Fibroblast of skin of right biceps (primary cell): ENCODE data around the gene EVI5.

Source experiments
- DNase-seq: peaks from one replicate; pipeline ENCODE4 v3.0.0-alpha.2; 2013

EVI5 gene

GRCh38 chr1:92784639-92785500 is at the start of gene EVI5:
EVI5 (minus strand) TSS chr1:92785108; CDS start chr1:92736546, 48,562 bp downstream.
- DNase-seq, result peak; percentile 96

DNA sequence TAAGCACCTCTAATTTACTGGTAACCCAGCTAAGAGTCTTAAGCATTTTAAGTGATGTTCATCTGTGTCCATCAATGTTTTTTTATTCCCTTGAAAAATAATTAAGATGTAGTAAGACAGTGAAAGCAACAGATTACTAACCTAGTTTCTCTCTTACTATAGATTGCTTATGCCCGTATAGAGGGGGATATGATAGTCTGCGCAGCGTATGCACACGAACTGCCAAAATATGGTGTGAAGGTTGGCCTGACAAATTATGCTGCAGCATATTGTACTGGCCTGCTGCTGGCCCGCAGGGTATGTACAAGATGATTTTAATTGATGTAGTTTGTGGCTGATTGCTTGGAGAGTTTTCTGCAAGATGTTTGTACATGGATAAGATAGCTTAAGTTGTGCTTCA is 49.7 kb upstream of the EVI5 start:
- DNase-seq, result no peak

DNA sequence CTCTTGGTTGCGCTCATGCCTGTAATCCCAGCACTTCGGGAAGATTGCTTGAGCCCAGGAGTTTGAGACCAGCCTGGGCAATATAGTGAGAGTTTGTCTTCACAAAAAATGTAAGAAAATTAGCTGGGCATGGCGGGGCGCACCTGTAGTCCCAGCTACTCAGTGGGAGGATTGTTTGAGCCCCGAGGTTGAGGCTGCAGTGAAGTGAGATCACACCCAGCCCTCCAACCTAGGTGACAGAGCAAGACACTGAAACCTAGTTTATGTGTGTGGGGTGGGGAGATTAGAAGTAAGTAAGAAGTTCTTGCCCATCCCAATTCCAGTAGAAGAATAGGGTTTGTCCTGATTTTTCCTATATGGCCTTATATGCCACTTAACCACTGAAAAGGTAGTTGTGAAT is 48.9 kb upstream of the EVI5 start:
- DNase-seq, result no peak

DNA sequence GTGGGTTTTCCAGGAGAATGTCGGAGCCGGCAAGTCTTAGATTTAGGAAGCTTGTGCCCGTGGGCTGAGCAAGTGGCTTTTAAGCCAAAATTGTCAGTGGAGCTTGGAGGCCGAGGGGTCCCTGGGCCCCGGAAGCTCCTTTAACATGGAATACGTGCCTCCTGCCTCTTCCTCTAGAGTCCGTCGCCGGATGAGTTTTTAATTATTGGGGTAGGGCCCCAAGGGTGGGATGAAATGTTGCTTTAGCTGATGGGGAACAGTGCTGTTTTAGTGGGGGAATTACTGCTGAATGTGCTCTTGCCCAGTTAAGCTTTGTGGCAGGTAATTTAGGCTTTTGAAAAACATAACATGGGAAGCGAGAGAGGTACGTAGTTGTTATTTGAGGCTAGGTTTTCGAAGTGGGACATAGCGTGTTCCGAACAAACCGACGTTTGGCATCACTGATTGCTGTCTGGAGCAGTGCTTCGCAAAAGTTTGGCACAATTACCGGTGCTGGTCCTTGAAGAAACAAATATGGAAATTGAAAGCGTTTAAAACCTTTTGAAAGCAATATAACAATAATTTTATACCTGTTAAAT is 47.7 kb upstream of the EVI5 start:
- no peak for DNase-seq

- DNase-seq, result peak; percentile 97
Measured at GRCh38 chr1:92831762-92832536, 47.0 kb upstream of the EVI5 start, which contains the start of gene RPL5. RPL5 (plus strand) TSS chr1:92832040; CDS start chr1:92832115, 75 bp downstream.

DNA sequence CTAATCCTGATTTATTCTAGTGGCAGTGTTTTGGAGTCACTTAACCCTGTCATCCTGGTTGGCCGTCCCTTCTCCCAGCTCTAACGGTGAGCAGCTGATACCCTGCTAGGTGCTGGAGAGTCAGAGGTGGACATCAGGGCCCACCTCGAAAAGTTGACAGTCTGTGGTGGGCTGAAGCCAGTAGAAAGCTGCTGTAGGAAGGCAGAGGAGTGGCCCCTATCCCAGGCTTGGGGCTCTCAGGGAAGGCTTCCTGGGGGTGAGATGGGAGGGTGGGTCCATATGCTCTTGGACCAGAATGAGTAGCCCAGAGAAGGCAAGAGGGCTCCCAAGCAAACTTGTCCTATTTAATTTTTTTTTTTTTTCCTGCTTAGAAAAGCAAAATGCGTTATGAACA is 46.5 kb upstream of the EVI5 start:
- DNase-seq, result no peak

DNA sequence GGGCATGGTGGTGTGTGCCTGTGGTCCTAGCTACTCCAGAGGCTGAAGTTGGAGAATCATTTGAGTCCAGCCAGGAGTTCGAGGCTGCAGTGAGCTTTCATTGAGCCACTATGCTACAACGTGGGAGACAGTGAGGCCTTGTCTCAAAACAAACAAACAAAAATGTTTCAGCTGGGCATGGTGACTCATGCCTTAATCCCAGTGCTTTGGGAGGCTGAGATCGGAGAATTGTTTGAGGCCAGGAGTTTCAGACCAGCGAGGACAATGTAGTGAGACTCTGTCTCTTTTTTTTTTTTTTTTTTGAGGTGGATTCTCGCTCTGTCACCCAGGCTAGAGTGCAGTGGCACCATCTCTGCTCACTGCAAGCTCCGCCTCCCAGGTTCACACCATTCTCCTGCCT is 41.9 kb upstream of the EVI5 start:
- DNase-seq, result no peak

GRCh38 chr1:92822879-92823278 is 38.0 kb upstream of the EVI5 start:
- DNase-seq, result peak; percentile 24

GRCh38 chr1:92820551-92820950 is 35.6 kb upstream of the EVI5 start:
- DNase-seq, result no peak

GRCh38 chr1:92820024-92820423 is 35.1 kb upstream of the EVI5 start:
- DNase-seq, result no peak

GRCh38 chr1:92817986-92818764 is 33.3 kb upstream of the EVI5 start:
- DNase-seq, result no peak

- DNase-seq, result no peak
Measured at GRCh38 chr1:92817137-92817697, 32.3 kb upstream of the EVI5 start.

DNA sequence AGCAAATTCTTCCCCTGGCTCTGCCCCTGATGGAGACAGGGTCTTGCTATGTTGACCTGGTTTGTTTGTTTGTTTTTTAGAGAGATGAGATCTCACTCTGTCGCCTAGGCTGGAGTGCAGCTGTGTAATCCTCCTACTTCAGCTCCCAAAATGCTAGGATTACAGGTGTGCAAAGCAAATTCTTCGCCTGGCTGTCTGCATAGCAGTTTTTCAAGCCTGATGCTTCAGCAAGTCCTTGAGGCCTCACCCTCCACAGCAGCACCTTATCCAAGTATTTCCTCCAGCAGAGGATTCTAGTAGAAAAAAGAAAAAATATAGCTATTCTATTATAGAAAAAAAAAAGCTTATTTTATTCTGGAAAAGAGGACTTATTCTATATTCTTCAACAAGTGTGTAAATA is 31.8 kb upstream of the EVI5 start:
- DNase-seq, result no peak

DNA sequence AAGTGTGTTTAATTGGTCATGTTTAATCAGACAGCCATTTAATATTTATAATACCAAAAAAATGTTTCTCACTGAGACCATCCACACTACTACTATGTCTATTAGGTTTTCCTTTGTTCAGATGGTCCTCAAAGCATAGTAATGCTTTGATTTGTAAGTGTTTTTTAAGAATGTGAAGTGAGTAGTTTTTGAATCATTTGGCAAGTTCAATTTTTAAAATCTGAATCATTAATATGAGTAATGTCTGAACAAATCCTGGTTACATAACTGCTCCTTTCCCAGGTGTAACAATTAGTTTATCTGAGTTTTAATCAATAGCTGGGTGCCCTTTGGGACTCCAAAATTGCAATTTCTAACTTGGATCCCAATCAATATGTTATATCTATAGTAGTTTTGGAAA is 23.5 kb upstream of the EVI5 start:
- no peak for DNase-seq

DNA sequence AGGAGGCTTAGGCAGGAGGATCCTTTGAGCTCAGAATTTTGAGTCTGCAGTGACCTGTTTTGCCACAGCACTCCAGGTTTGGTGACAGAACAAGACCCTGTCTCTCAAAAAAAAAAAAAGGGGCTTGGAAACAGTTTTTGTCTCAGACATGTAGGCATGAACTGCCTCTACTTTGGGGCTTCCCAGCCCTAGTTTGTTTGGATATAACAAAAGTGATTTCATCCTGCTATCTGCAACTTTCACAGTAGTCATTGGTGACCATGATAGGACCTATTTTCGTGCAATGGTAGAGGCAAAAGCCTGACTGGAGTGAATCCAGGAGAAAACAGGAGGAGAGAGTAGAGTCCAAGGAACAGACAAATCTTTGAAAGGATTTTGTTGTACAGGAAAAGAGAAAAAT is 20.3 kb upstream of the EVI5 start:
- no peak for DNase-seq

- peak; percentile 88 for DNase-seq
Measured at GRCh38 chr1:92804721-92805201, 19.9 kb upstream of the EVI5 start.

GRCh38 chr1:92803140-92803887 is 18.4 kb upstream of the EVI5 start:
- DNase-seq, result no peak

DNA sequence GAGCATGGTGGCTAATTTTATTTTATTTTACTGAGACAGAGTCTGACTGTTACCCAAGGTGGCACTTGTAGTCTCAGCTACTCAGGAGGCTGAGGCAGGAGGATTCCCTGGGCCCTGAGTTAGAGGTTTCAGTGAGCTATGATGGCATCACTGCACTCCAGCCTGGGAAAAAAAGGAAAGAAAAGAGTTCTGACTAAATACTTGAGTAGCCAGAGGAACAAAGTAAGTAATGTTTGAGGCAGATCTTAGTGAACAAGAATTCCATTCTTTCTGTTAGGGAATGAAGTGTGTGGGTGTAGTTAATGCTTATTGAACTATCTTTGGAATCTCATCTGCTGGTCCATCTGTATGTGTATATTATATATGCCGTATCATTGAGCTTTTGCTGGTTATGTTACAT is 13.1 kb upstream of the EVI5 start:
- DNase-seq, result peak; percentile 48

- no peak for DNase-seq
Measured at GRCh38 chr1:92797297-92797696, 12.4 kb upstream of the EVI5 start.

DNA sequence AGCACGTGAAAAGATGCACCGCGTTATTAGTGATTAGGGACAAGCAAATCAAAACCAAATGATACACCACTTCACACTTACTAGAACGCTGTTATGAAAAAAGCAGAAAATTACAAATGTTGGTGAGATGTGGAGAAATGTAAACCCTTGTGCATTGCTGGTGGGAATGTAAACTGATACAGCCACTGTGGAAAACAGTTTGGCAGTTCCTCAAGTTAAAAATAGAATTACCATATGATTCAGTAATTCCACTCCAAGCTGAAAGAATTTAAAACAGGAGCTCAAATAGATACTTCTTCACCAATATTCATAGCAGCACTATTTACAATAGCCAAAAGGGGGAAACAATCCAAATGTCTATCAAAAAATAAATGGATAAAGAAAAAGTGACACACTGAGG is 10.3 kb upstream of the EVI5 start:
- DNase-seq, result peak; percentile 67

- no peak for DNase-seq
Measured at GRCh38 chr1:92792340-92792782, 7.5 kb upstream of the EVI5 start.
